Thyroid gland (tissue), 4 donors: ENCODE results near the gene FAM50B. TPM values are rescaled to one million over a fixed set of nuclear protein-coding genes. Genes with fewer than 3 reads are reported as not detected.
A peak's percentile ranks its signal among the peaks of the same experiment; 100 is the strongest.

Experiments used
- DNase-seq, 2 donors: peaks; one replicate each; pipeline ENCODE4 v3.0.0-alpha.2; 2019
- H3K27ac ChIP-seq, 3 donors: fragments of 200-600 bp; sonication (generic); 1 replicate in 2 of 3; 2 replicates in 1 of 3; pipeline ENCODE4 v1.5.1; 2016 to 2019; ENCODE audit warnings: mild to moderate bottlenecking in 1 of 3, moderate library complexity in 1 of 3
- H3K27me3 ChIP-seq: fragments of 200-600 bp; sonication (generic); one replicate; pipeline ENCODE4 v1.5.1; 2019
- H3K36me3 ChIP-seq, 2 donors: fragments of 200-600 bp; sonication (generic); one replicate each; pipeline ENCODE4 v1.5.1; 2016 to 2019
- H3K4me1 ChIP-seq, 2 donors: fragments of 200-600 bp; sonication (generic); one replicate each; pipeline ENCODE4 v1.5.1; 2017 to 2019
- H3K4me3 ChIP-seq, 3 donors: fragments of 200-600 bp; sonication (generic); replicated peaks in 1 of 3; 1 replicate in 2 of 3; 2 replicates in 1 of 3; pipeline ENCODE4 v1.5.1; 2016; ENCODE audit warnings: mild to moderate bottlenecking in 1 of 3
- H3K9me3 ChIP-seq: fragments of 200-600 bp; sonication (generic); one replicate; pipeline ENCODE4 v1.5.1; 2017
- POLR2A ChIP-seq, 2 donors: fragments of 450-650 bp; IDR thresholded peaks; one replicate each; pipeline ENCODE4 v1.6.1; 2017; ENCODE audit warnings: antibody characterized with exemption in 2 of 2, mild to moderate bottlenecking in 2 of 2, moderate library complexity in 1 of 2
- WGBS, 2 donors: methylation state at CpG; one replicate each; pipeline ENCODE4 v1.1.5; 2017; 5-methylcytosine and 5-hydroxymethylcytosine counted together
- intact Hi-C: fragments of 100-400 bp; cut with DNase I; formaldehyde crosslinking; loops from one replicate; pipeline ENCODE4 v1.15.1; 2023
- total RNA-seq, 4 donors: library from RNA; depleted of rRNA; stranded (reverse); fragments of >200 nt; gene quantifications; one replicate each; pipeline ENCODE4 v1.2.3, GENCODE V29; 2016
- TF ChIP-seq, protein P1 (sequence below), 6 experiments: fragments of 200-600 bp in 3 of 6; fragments of 450-650 bp in 3 of 6; sonication (generic) in 3 of 6; IDR thresholded peaks; one replicate each; pipeline ENCODE4 v1.5.1; 2016 to 2019; ENCODE audit warnings: antibody characterized with exemption in 6 of 6, mild to moderate bottlenecking in 2 of 6, inconsistent platforms in 1 of 6, moderate library complexity in 1 of 6

Gene FAM50B
- total RNA-seq, 4 donors from 2014 or later, result 18.4 to 40.9 (median 20.3) TPM

DNA sequence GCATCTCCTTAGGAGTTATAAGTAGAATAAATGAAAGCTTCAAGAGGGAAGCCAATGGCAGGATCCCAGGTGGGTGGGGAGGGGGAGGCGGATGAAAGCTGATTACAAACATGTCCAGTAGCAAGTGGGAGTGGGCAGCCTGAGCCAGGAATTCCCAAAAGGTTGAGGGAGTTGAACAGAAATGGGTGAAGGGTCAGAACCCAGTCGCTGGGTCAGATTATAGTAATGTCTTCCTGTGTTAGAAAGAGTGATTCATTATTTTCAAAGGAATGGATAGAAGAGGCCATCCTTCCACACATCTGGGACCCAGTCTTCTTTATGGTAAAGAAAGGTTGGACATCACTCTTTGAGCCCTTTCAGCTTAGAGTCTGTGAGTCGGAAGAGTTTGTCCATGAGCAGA lies 41.0 kb upstream of the FAM50B start:
- TF ChIP-seq, protein P1, sequence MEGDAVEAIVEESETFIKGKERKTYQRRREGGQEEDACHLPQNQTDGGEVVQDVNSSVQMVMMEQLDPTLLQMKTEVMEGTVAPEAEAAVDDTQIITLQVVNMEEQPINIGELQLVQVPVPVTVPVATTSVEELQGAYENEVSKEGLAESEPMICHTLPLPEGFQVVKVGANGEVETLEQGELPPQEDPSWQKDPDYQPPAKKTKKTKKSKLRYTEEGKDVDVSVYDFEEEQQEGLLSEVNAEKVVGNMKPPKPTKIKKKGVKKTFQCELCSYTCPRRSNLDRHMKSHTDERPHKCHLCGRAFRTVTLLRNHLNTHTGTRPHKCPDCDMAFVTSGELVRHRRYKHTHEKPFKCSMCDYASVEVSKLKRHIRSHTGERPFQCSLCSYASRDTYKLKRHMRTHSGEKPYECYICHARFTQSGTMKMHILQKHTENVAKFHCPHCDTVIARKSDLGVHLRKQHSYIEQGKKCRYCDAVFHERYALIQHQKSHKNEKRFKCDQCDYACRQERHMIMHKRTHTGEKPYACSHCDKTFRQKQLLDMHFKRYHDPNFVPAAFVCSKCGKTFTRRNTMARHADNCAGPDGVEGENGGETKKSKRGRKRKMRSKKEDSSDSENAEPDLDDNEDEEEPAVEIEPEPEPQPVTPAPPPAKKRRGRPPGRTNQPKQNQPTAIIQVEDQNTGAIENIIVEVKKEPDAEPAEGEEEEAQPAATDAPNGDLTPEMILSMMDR (IDR thresholded peaks at IDR 0.05), result no peak
- no peak for TF ChIP-seq POLR2A (IDR thresholded peaks at IDR 0.05)
- 77 to 84% methylated on average over 3 of the region's 3 CpGs for WGBS, 2 donors
- H3K9me3 ChIP-seq, result no peaks in the 10 kb centered on the region
- H3K4me1 ChIP-seq, result peaks cover 22 to 52% of the 10 kb centered on the region in 2 donors
- no peaks in the 10 kb centered on the region for H3K36me3 ChIP-seq
- H3K4me3 ChIP-seq, result no peak overlapping the region
- peak overlapping the region in 2 of 3 donors; percentile 40 to 77 for H3K27ac ChIP-seq
- no peak for DNase-seq
- no peaks in the 10 kb centered on the region for H3K27me3 ChIP-seq
- intact Hi-C loops, result no loop called here

DNA sequence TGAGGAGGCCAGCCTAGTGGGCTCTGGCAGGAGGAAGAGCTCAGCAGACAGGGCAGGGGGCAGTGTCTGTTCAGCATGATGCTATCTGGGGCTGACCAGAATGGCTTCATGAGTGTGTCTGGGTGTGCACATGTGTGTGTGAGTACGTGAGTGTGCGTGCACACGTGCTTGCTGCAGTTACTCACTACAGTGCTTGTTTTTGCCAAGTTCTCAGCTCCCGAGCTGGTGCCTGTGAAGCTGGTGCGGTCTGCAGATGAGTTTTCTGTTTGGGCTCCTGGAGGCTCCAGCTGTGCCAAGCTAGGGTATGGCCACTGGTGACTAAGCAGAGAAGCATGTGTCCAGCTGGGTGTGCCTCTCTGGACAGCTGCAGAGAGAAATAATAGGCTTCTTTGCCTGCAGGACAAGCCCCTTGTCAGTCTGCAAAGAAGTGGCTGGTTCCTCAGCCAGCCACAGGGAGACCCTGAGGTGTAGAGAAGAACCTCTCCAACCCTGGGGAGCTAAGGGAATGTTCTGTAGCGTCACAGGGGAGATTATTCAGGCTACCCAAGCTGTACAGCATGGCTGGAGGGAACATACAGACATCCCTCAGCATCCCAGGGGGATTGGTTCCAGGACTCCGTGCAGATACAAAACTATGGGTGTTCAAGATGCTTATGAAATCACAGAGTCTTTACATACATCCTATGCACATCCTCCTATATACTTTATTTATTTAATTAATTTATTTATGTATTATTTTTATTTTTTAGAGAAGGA lies 40.2 kb upstream of the FAM50B start:
- peak overlapping the region in 2 of 3 donors; percentile 40 to 77 for H3K27ac ChIP-seq
- 46 to 70% methylated on average over 5 to 7 of the region's 7 CpGs for WGBS, 2 donors
- peaks cover 19 to 54% of the 10 kb centered on the region in 2 donors for H3K4me1 ChIP-seq
- no peak overlapping the region for H3K4me3 ChIP-seq
- H3K9me3 ChIP-seq, result no peaks in the 10 kb centered on the region
- TF ChIP-seq POLR2A (IDR thresholded peaks at IDR 0.05), result no peak
- TF ChIP-seq, protein P1 (IDR thresholded peaks at IDR 0.05), result no peak
- no peaks in the 10 kb centered on the region for H3K36me3 ChIP-seq
- no peaks in the 10 kb centered on the region for H3K27me3 ChIP-seq
- peak; percentile 39 to 66 for DNase-seq
- intact Hi-C loops, result no loop called here

DNA sequence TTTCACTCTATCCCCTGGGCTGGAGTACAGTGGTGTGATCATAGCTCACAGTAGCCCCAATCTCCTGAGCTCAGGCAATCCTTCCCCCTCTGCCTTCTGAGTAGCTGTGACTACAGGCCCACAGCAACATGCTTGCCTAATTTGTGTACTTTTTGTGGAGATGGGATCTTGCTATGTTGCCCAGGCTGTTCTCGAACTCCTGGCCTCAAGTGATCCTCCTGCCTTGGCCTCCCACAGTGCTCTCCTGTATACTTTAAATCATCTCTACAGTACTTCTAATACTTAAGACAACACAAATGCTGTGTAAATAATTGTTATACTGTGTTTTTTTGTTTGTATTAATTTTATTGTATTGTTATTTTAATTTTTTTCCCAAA lies 39.7 kb upstream of the FAM50B start:
- Histone ChIP-seq H3K4me1 (peaks cover 15 to 48% of the 10 kb centered on the region in 2 donors), H3K36me3 (no peaks in the 10 kb centered on the region), H3K4me3 (no peak overlapping the region), H3K27me3 (no peaks in the 10 kb centered on the region), H3K9me3 (no peaks in the 10 kb centered on the region), H3K27ac (peak overlapping the region in 2 of 3 donors; percentile 40 to 77)
- TF ChIP-seq, protein P1 (IDR thresholded peaks at IDR 0.05), result no peak
- TF ChIP-seq POLR2A (IDR thresholded peaks at IDR 0.05), result no peak
- intact Hi-C loops, result no loop called here
- DNase-seq, result no peak
- WGBS, 2 donors, result 96 to 100% methylated on average over 1 of the region's 1 CpG

DNA sequence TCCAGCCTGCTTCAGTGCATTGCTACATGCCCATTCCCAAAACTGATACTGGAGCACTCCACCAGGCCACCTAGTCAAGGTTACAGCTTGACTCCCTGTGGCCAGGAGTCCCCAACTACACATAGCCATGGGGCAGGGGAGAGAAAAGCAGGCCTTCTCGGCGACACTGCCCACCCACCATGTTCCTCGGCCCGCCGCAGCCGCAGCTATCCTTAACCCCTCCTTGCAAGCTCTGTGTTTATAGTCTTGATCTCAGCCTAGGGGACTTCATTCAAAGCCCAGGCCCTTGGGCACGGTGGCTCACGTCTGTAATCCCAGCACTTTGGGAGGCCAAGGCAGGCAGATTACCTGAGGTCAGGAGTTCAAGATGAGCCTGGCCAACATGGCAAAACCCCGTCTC lies 39.2 kb upstream of the FAM50B start:
- no peaks in the 10 kb centered on the region for H3K36me3 ChIP-seq
- DNase-seq, result no peak
- WGBS, 2 donors, result 93 to 98% methylated on average over 3 to 9 of the region's 9 CpGs

DNA sequence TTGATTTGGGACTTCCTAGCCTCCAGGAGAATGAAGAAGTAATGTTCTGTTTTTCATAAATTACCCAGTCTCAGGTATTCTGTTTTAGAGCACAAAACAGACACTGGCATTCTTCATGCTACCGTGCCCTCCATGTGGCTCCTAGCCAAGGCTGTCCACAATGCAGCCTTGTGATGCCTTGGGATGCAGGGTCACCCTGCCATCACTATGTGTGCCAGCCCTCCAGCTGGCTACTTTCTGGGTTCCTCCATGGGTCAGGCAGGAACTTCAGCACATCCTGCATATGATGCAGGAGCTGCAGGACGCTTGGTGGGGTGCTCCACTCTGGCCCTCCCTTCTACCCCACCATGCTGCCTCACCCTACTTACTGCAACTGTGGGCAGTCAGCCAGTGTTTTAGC lies 38.0 kb upstream of the FAM50B start:
- Histone ChIP-seq H3K9me3 (no peaks in the 10 kb centered on the region), H3K4me1 (peaks cover 15 to 46% of the 10 kb centered on the region in 2 donors), H3K27me3 (no peaks in the 10 kb centered on the region), H3K27ac (peak overlapping the region in 2 of 3 donors; percentile 34 to 64), H3K4me3 (no peak overlapping the region), H3K36me3 (no peaks in the 10 kb centered on the region)
- no peak for TF ChIP-seq POLR2A (IDR thresholded peaks at IDR 0.05)
- TF ChIP-seq, protein P1 (IDR thresholded peaks at IDR 0.05), result no peak
- intact Hi-C loops, result no loop called here
- WGBS, 2 donors, result 40 to 46% methylated on average over 2 of the region's 2 CpGs
- DNase-seq, result peak; percentile 50 to 69

More for the DNA sequence above, 39.2 kb upstream of the FAM50B start:
- Histone ChIP-seq H3K27ac (no peak overlapping the region), H3K9me3 (no peaks in the 10 kb centered on the region), H3K4me3 (no peak overlapping the region), H3K4me1 (peaks cover 15 to 46% of the 10 kb centered on the region in 2 donors), H3K27me3 (no peaks in the 10 kb centered on the region)
- intact Hi-C loops, result no loop called here
- TF ChIP-seq POLR2A (IDR thresholded peaks at IDR 0.05), result no peak
- TF ChIP-seq, protein P1 (IDR thresholded peaks at IDR 0.05), result no peak
